GM18508 (cell line): Measurements from ENCODE around the gene NET1.

ENCODE experiments used
- ATAC-seq: cut with Tn5 transposase; IDR thresholded peaks from one replicate; pipeline ENCODE4 v1.9.1; 2021; ENCODE audit warnings: moderate number of reproducible peaks; ENCODE audit not compliant: insufficient read depth, unreplicated experiment

Gene NET1

DNA sequence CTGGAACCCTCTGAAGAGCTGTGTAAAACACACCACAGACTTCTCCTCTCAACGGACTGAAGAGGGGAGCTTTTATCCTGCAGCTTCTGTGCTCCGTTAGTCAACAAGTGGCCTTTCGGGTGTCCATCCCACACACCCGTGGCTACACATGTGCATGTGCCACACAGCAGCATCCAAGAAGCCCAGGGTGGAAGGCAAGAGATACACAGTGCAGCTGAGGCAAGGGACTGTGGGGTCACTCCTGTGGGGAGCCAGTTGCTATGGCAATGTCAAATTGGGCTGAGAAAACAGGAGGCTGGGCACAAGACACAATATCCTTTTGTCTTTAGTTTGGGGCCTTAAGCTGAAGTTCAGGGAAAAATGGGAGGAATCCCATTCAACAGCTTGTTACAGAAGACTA is 28.7 kb downstream of the NET1 start:
- no peak for ATAC-seq

DNA sequence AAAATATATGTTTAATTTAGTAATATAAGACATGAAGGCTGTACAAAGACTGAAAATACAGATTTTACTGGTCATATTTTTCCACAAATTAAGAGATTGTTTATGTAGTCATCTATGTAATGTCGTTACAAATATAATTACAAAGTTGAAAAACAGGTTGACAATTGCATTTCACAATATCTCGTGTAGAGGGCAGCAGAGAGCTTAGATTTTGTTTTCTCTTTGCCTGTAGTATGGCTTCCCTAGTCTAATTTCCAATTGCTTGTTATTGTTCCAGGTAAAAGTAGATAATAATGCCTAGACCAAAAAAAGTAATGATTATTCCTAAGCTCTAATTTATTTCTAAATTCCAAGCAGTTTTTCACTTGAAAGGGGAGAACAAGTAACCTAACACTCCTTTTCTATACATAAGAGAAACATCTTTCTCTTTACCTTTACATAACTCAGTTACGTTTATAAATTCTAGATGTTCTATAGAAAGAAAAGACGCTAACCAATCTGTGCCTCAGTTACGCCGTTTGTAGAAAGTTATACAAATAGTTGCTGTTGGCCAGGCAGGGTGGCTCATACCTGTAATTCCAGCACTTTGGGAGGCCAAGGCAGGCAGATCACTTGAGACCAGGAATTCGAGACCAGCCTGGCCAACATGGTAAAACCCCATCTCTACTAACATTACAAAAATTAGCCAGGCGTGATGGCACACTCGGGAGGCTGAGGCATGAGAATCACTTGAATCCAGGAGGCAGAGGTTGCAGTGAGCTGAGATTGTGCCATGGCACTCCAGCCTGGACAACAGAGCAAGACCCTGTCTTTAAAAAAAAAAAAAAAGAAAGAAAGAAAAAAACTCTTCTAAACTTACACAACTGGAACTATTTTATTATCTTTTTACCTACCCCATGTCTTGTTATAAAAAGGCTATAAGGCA is 30.0 kb downstream of the NET1 start:
- no peak for ATAC-seq

DNA sequence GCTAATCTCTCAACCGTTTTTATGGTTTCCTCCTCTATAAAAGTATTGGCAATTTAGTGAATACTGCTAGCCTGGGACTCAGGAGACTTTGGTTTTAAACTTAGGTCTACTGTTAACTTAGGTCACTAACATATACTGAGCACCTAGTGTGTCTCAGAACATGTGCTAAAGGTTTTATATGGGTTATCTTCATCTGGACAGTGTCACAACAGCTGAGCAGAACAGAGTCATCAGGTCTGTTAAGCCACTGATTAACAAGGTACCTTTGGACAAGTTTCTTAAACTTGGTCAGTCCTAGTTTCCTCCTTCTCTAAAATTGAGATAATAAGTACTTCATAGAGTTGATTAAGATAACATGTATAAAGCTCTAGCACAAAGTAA is 30.6 kb downstream of the NET1 start:
- peak; percentile 27 for ATAC-seq

DNA sequence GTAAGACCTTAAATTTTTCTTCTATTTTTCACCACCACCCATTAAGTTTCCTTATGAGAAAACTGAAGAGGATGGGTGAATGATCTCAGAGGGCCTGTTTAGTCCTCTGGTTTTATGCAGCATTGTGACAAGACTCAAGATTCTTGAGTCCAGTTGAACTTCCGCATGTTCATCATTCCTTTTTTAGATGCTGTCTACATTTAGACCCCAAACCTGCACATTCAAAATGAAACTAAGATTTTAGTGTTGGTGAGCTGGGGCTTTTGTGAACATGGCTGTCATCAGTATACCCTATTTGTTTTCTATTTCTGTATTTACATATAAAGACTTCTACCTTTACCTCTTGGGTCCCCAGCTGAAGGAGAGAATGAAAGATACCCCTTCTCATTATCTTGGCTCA is 31.1 kb downstream of the NET1 start:
- ATAC-seq: peak; percentile 70

DNA sequence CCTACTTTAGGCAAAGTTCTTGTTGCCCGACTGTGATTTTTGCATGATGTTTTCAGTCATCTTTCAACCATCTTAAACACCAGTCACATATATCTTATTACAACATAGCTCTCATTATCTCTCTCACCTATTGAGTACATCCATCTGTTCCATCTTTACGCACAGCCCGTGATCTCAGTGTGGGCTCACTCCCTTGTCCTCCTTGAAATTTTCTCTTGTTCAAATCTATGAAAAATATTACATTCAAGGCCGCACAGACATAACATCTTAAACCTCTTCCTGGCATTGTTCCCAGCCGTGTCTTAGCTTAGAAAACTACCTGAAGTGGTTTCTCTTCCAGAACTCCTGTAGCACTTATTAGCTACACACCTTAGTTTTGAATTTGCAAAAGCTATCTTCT is 32.6 kb downstream of the NET1 start:
- no peak for ATAC-seq

DNA sequence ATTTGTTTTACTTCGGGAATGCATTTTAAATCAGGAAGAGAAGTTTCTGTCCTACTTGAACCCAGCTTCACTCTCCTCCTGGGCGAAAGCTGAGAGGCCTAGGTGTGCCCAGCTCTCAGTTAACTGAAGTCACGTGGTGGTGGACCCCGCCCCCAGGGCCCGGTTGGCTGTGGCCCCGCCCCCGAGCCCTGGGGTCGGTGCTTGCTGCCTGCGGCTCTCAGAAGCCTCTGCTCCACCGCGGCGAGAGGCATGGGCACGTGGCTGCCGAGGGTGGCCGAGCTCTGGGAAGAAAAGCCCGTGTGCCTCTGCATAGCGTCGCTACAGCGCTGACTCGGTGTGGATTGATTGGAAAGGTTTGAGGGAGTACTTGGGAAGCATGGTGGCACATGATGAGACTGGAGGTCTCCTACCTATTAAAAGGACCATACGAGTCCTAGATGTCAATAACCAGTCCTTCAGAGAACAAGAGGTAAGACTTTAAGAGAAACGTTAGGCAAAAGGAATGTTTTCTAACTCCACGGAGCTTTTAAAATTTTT is 34.1 kb downstream of the NET1 start:
- no peak for ATAC-seq

DNA sequence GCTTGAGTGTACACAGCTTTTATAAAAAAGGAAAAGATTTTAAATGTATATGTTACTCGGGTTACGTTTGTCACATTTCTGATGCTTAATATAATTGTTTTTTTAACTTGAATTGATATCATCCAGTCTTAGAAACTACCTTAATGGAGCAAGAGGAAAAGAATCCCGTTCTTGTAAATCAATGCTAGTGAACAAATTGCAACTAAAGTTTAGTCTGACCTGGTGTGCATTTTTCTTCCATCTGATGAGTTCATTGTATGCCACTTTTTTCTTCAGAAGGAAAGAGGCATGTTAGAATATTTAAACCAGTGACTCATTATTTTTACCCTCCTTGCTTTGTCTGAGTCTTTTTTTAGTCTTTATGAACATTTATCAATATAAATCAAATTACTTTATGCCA is 34.7 kb downstream of the NET1 start:
- no peak for ATAC-seq

DNA sequence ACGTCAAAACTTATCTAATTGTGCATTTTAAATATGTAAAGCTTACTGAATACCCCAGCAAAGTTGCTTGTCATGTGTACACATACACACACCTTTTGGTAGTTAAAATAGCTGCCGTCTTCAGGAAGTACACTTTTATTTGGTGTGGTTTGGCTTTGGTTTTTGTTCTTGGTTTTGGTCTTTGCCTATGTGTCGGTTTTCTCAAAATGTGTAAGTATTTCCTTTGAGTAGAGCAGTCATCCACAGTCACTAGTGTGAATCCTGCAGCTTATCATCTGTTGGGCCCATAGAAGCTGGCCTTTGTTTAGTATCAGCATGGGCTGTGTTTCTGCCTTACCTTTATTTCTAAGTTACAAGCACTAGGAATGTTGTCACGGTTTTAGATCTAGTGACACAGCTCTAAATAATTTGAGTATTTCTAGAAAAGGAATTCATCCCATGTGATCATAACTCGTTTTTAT is 35.3 kb downstream of the NET1 start:
- no peak for ATAC-seq

DNA sequence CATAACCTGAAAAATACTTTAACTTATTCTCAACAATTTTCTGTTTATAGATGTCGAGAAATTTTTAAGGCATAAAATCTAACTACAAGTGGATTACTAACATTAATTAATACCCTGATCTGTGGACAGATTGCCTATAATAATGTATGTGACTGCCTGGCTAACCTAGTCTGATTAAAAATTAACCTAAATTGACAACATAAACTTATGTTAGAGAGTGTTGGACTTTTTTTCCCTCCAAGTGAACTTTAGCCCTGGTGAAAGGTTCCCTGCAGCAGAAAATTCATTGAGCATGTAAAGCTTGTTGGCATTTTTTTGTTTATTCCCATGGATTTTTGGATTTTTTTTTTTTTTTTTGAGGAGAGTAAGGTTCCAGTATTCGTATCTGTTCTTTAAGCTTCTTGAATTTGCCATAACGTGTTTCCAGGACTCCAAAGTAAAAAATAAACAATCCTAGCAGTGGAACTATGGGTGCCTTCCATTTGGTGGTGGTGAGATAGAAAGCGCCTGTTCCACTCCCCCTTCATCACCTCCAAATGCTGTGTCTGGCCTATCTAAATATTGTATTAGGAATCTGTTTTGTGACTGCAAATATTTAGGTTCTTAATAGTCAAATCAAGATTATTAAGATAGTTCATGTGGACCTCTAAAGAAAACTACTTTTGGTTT is 36.1 kb downstream of the NET1 start:
- ATAC-seq: no peak

DNA sequence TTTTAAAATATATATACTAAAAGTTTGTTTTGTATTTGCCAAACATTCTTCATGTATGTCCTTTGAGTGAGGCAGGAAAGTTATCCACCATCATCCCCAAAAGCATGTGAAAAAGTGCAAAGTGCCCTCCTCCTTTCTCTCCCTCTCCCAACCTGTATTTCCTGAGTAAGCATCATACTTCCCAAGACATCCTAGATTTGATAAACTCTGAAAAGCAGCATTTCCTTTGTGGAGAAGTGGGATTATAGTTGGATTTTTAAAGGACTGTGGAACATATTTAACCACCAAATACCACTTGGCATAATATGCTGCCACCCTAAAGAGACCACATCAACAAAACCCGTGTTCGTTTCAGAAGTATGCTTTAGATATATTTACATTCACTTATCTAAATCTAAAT is 36.9 kb downstream of the NET1 start:
- no peak for ATAC-seq

DNA sequence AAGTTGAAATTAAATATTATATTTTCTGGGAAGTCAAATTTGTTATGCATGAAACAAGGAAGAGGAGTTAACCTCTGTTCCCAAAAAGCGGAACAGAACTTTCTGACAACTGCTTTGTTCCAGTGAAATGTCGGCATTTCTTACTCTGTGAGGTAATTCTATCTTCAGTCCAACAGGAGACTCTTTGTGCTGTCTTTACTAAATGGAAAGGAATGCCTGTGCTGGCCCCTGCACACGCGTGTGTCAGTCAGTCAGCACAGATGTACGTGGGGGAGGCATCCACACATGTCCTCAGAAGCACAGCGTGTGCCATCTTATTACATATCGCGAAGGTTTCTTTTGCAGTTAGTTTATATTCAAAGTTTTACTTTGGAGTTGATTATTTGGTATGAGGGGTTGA is 37.5 kb downstream of the NET1 start:
- ATAC-seq: no peak

DNA sequence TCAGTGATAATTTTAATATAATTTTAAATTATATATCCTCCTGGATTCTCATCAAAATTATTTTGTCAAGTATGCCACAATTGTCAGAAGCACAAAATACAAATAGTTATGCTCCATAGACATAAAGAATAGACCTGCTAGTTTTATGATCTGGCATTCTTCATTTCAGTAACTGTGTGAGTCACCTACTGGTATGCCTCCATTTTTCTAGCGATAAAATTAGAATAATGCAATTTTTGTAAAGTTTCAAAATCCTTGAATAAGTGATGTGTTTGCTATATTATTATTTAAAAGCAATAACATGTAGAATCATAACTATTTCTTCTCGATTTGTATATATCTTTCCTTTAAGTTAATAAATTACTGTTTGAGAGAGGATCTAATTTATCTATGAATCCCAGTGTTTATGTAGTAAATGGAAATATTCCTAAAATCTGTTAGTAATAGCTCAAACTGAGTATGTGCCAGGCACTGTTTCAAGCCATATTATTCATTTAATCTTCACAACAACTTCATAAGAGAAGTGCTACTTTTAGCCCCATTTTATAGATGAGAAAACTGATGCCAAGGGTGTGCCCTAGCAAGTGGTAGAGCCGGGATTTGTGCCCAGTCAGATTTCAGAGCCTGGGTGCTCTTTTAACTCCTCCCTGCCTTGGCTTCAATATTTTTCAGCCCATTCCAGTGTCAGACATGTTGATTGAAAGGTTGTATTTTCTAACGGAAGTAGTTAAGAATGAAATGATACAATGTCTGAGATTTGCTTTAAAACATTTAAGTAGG is 38.4 kb downstream of the NET1 start:
- no peak for ATAC-seq

DNA sequence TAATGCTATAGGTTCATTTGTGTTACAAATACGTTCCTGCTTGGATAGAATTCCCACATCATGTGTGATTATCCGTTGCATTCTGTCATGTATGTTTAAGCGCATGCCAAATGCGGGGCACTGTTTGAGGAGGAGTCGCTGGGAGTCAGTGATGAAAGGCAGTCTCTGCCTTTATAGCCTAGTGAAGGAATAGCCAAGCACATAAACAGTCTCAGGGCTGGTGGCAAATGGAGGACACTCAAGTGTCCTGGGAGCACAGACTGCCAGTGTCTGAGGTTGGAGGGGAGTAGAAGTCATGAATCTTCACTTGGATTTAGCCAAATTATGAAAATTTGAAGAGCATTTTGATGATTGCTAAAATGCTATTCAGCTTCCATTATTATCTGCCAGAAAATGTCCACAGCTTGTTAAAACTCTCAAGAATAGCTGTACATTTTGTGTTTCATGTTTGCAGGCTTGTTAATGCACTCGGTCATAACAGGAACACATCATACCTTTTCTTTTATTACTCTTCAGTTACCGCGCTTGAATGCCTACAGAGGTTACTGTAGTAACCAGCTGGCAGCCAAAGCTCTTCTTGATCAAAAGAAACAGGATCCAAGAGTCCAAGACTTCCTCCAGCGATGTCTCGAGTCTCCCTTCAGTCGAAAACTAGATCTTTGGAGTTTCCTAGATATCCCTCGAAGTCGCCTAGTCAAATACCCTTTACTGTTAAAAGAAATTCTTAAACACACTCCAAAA is 41.6 kb downstream of the NET1 start:
- no peak for ATAC-seq

DNA sequence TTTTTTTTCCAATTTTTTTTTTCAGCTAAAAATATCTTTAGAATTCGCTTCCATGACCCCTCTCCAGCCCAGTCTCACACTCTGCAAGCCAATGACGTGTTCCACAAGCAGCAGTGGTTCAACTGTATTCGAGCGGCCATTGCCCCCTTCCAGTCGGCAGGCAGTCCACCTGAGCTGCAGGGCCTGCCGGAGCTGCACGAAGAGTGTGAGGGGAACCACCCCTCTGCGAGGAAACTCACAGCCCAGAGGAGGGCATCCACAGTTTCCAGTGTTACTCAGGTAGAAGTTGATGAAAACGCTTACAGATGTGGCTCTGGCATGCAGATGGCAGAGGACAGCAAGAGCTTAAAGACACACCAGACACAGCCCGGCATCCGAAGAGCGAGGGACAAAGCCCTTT is 44.2 kb downstream of the NET1 start:
- ATAC-seq: no peak

DNA sequence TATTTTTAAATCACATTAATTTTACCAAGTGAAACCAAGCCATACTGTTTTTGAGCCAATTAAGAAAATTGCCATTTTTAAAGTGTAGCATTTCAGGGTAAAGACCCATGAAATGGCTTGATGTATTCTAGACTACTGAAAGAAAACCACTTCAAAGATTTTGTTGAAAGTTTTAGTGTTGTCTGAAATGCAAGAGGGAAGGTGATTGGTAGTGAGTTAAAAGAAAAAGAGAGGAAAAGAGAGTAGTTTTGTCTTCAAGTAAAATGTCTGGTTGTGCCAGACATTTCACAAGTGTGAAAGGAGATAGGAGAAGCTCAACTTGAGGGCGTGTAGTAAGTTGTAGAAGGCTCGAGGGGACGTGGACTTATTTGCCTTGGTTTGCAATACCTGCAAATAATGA is 45.4 kb downstream of the NET1 start:
- ATAC-seq: no peak

DNA sequence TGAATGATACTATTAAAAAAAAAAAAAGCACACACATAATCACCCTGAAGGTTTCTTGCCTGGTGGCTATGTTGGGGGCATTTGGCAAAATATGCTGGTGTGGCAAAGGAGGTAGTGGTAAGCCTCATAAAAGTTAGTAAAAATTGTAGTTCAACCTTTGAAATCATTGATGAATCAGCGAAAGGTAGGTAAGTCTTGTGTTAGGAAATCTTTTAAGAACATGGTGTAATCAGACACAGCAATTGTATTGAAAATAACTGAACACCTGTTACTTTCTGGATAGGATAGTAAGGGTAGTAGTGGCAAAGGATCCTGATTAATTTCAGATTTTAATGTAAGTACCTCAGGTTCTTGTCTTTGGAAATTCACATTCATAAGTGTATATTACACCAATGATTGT is 46.1 kb downstream of the NET1 start:
- no peak for ATAC-seq

DNA sequence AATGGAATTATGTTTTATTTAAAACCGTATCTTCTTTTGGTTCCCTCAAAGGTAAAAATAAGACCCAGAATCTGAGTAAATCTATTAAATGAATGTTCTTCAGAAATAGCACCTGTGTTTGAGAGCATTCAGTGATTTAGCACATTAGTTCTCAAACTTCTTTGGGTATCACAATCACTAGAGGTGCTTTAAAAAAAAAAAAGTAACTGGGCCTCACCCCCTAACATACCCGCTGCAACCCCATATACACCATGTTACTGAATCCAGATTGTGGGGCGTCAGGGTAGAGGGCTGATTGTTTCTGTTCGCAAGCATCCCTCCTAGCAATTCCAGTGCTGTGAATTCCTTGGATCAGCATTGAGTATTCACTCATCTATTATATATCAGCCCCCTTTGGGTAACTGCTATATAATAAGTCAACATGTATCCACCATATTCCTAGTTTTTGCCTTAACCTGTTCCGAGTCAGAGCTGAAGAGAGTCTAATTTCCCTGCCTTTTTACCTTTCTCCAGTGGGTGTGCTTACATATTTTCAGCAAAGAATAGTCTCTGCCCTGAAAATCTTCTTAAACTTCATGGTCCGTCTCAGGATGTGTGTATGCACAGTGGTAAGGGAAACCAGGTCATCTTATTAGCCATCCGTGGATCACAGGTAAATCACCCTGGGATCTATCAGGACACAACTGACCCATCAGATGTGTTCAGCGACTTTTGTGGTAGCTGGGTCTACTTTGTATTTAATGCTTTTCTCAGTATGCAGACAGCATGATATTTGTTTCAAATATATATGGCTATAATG is 46.8 kb downstream of the NET1 start:
- no peak for ATAC-seq

DNA sequence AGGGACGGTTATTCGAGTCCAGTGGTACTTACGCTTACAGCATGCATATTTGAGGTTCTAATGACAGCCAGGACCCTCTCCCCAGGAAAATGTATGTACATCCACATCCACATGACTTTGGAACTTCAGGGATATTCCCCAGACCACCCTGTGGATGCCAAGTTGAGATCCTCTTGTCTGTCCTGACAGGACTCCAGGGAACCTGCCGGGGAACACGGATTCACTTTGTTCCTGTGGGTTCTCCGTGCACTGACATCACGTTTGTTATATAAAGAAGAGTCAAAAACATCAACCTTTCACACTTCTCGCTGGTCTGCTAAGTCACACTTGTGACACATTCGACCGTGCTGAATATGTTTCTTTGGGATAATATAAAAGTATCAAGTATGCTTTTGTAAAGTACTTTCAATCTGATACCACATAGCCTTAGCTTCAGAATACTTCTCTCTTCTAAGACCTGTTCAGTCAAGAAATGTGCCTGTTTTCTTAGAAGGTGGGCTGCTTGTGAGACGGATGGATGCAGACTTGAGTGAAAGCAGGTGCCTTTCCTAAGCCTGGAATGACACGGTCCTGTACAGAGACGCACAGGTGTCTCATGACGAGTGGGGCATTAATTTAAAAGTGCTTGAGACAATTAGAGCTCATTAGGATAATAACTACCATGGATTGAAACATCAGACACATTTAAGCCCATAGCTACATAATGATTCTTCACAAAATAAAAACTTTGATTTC is 48.3 kb downstream of the NET1 start:
- ATAC-seq: no peak

DNA sequence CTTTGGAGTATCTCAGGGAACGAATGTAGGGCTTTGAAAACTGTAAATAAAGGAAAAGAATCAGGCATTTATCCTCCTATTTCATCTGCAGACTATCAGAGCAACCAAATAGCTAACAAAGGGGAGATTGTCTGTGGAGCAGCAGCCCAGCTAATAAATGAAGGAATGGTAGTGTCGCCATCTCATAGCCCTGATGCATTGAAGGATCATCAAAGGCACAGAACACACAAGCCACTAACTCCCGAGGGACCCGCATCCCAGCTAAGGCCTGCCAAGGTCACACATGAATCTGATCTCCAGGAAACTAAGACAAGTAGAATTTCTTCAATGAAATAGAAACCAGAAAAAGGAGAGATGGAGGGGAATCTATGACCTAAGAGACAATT is 48.8 kb downstream of the NET1 start:
- ATAC-seq: no peak
